RKO (cell line): ENCODE results near the gene MAN1C1.

ENCODE experiments used
- DNase-seq: peaks from one replicate; pipeline ENCODE4 v3.0.0-alpha.2; 2016; ENCODE audit warnings: low spot score

MAN1C1 gene

DNA sequence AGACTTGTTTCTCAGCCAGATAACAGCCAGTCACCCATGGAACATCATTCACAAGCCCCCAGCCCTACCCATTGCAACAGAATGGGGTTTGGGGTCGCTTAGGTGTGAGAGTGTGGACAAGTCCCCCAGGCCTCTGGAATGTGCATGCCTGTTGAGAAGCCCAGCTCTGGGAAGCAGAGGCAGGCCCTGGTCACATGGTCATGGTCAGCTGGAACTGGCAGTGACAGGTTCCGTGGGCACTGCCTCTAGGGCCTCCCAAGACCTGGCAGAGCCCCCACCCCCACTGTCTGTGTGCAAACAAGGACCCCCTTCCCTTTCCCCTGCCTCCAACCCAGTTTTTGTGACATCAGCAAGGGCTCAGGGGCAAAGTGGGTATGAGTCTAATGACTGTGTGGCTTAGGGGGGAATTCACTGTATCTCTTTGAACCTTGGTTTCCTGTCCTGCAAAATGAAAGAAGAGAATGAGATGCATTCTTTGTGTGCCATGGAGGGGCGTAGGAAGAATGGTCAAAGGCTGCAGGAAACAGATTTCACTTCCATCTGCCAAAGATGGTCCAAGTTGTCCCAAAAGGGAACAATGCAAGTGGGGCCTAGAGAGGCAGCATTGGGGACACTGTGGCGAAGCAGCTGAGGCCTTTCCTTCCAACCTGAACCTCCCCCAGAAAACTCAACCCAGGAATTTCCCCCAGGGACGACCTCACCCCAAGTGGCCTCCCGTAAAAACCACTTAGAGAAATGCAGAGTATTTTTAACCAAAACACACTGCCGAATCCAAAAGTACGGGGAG is 148.7 kb downstream of the MAN1C1 start:
- DNase-seq: no peak

GRCh38 chr1:25765923-25766589 is 149.5 kb downstream of the MAN1C1 start:
- no peak for DNase-seq

GRCh38 chr1:25766721-25767436 is 150.3 kb downstream of the MAN1C1 start:
- DNase-seq: no peak

GRCh38 chr1:25767437-25767770 is 150.8 kb downstream of the MAN1C1 start:
- DNase-seq: no peak

DNA sequence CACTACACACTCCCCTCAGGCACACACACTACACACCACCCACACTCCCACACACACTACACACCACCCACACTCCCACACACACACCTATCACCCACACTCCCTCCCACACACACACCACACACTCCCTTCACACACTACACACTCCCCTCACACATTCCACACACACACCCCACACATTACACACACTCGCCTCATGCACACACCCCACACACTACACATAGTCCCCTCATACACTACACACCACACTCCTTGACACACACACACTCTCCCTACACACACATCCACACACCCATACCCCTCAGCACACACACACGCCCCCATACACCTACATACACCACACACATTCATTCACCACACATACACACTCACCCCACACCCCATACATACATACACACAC is 152.4 kb downstream of the MAN1C1 start:
- DNase-seq: no peak

GRCh38 chr1:25769625-25770383 is 153.2 kb downstream of the MAN1C1 start:
- no peak for DNase-seq

- no peak for DNase-seq
Observed at GRCh38 chr1:25770541-25771220, 154.1 kb downstream of the MAN1C1 start.

DNA sequence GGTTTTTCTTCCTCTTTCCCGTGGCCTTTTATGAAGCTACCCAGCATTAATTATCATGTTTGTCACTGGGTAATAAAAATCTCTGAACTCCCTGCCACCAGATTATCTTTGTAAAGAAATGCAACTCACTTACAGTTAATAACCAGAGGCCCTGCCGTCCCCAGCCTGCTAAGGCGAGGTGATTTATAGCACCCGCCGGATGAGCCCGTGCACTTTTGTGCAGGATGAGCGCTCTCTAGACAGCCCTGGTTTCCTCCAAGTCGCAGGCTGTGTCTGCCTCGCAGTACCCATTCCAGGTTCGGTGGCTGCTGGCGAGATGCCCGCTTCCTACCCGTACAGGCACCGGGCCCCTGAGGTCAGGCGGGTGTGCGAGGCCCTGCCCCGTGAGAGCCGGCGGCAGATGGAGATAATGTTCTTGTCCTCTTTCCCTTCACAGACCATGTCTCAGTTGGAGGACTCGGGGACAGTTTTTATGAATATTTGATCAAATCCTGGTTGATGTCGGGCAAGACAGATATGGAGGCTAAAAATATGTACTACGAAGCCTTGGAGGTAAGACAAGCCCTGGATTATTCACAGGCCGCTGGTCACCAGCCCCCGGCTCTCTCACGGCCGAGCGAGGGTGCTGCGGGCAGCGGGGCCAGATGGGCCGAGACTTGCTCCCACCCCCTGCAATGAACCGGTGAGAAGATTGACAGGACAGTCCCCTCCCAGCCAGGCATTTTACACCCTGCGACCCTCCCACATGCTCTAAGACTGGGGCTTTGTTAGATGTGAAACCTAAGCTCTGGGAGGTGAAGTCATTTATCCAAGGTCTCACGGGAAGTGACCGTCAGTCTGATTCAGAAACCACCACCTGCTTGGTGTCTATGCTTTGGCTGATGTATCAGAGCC is 154.9 kb downstream of the MAN1C1 start:
- DNase-seq: no peak

- DNase-seq: no peak
Observed at GRCh38 chr1:25772164-25772563, 155.6 kb downstream of the MAN1C1 start.

GRCh38 chr1:25772692-25773245 is 156.2 kb downstream of the MAN1C1 start:
- no peak for DNase-seq

- DNase-seq: no peak
Observed at GRCh38 chr1:25773441-25774125, 157.0 kb downstream of the MAN1C1 start.

DNA sequence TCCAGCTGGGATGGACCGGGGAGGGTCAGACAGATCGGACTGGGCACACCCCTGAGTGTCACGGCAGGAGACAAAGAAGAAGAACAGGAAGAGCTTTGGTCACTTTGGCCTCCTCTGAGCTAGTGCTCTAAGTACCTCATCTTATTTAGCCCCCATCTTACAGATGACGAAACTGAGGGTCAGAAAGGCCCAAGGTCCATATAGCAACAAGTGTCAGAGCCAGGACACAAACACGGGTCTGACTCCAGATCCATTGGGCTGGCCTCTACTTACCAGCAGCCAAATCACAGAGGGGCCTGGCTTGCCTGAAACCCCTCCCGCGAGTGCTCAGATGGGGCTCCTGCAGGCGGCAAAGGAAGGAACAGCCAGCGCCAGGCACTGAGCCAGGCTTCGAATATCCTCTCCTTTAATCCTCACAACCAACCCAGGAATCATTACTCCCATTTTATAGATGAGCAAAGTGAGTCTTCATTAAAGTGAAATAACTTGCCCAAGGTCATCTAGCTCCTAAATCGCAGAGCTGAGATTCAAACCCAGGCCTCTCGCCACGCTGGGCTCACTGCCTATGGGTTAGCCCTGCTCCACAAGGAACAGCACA is 157.7 kb downstream of the MAN1C1 start:
- DNase-seq: no peak

DNA sequence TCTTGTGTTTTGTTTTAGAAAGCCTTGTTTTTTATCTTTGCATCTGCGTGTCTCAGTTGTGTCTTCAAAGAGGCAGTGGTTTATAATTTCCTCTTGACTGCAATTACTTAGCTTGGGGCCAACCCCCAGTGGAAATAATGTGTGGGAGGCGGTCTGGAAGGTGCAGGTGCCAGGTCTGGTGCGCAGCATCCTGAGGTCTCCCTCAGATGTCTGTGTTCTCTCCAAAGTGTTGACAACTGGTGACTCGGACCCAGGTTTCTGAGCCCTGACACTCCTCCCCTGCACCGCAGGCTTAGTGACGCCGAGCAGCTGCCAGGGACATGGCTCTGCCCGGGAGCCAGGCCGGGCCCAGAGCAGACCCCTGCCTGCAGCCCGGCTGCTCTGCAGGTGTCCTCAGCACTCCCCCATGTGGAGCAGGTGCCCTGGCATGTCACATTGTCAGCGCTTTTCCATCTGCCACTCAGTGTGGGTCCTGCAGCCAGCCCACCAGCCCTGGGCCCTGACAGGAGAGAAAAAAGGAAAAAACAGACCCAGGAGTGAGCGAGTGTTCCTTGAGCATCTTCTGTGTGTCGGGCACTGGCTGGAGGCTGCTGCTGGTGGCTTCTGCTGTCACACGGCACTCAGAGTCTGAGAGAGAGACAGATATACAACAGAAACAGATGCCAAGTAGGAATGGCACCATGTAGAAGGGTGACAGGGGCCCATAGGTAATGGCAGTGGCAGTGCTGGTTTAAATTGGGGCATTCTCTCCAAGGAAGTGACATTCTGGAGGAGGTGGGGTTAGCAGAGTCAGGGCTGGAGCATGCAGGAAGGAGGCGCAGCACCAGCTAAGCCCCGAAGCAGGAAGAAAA is 158.6 kb downstream of the MAN1C1 start:
- DNase-seq: no peak

- DNase-seq: no peak
Observed at GRCh38 chr1:25779388-25779787, 162.8 kb downstream of the MAN1C1 start.

- DNase-seq: no peak
Observed at GRCh38 chr1:25779894-25780293, 163.3 kb downstream of the MAN1C1 start.

- DNase-seq: no peak
Observed at GRCh38 chr1:25780318-25781129, 163.9 kb downstream of the MAN1C1 start.

DNA sequence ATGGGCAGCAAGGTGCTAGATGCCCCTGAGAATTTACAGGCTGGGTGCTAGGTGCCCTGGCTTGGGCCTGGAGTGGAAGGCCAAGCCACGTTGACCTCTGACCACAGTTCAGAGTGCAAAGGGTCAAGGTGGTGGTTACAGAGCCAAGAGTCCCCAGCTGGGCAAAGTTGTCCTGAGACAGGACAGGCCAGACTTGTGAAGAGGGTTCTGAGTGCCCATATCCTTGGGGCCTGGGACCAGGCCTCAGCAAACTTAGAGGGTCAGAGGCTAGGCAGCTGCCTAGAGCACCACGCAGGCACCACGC is 164.5 kb downstream of the MAN1C1 start:
- no peak for DNase-seq
